HAP-1 (cell line): ENCODE data around the gene NEAT1.

Experiments used
- DNase-seq, 2 experiments: peaks; one replicate each; pipeline ENCODE4 v3.0.0-alpha.2; 2016 to 2020; ENCODE audit warnings: low spot score in 2 of 2
- H3K27me3 ChIP-seq: fragments of 250-450 bp; sonication (Bioruptor Pico); 2 replicates; pipeline ENCODE4 v1.5.1; 2020; ENCODE audit warnings: low read depth, mild to moderate bottlenecking, moderate library complexity
- H3K36me3 ChIP-seq: fragments of 250-450 bp; sonication (Bioruptor Pico); replicated peaks from 2 replicates; pipeline ENCODE4 v1.5.1; 2020; ENCODE audit warnings: mild to moderate bottlenecking
- H3K4me1 ChIP-seq: fragments of 250-450 bp; sonication (Bioruptor Pico); 2 replicates; pipeline ENCODE4 v1.5.1; 2020; ENCODE audit warnings: mild to moderate bottlenecking
- H3K4me3 ChIP-seq: fragments of 250-450 bp; sonication (Bioruptor Pico); 2 replicates; pipeline ENCODE4 v1.5.1; 2020; ENCODE audit warnings: mild to moderate bottlenecking, moderate library complexity
- H3K9me3 ChIP-seq: fragments of 250-450 bp; sonication (Bioruptor Pico); 2 replicates; pipeline ENCODE4 v1.5.1; 2020; ENCODE audit warnings: mild to moderate bottlenecking, moderate library complexity
- in situ Hi-C: fragments of 300-500 bp; cut with MboI; formaldehyde crosslinking; loops from 3 replicates; pipeline ENCODE4 v1.14.3; 2020; ENCODE audit warnings: low sequenced_read_pairs, inconsistent platforms, mixed read lengths

The NEAT1 gene

GRCh38 chr11:65434667-65435410 is 12.2 kb downstream of the NEAT1 start:
- Histone ChIP-seq H3K36me3 (peaks cover 71% of the 10 kb centered on the region), H3K4me3 (no peak overlapping the region), H3K9me3 (no peaks in the 10 kb centered on the region), H3K27me3 (no peaks in the 10 kb centered on the region), H3K4me1 (peaks cover 28% of the 10 kb centered on the region)
- DNase-seq: peak in 1 of 2 experiments; percentile 2
- in situ Hi-C loops: no loop called here

DNA sequence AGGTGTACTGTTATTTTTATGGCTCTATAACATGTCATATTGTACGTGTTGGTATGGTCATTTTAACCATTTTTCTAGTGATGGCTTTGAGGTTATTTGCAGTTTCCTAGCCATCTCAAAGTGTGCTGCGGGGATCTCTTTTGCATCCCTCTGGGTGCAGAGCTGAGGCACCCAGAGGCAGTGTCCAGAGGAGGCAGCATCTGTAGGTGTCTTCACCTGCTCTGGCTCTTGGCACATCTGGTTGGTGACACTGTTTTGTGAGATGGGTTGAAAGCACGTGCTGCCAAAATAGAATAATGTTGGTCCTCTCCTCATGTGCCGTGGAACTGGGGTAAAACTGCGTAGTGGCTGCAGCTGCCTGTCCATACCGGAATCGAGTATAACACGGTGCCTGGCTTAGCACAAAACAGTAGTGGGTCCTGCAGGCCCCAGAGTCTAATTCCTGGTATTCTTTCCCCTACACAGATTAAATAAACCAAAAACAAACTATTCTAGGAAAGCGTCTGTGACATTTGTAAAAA is 12.9 kb downstream of the NEAT1 start:
- DNase-seq: peak in 1 of 2 experiments; percentile 7
- Histone ChIP-seq H3K4me3 (no peak overlapping the region), H3K4me1 (peaks cover 24% of the 10 kb centered on the region), H3K36me3 (peaks cover 67% of the 10 kb centered on the region), H3K27me3 (no peaks in the 10 kb centered on the region), H3K9me3 (no peaks in the 10 kb centered on the region)
- in situ Hi-C loops: no loop called here

GRCh38 chr11:65435981-65436411 is 13.4 kb downstream of the NEAT1 start:
- in situ Hi-C loops: no loop called here
- no peak overlapping the region for H3K4me3 ChIP-seq
- H3K4me1 ChIP-seq: peaks cover 19% of the 10 kb centered on the region
- DNase-seq: peak; percentile 2 to 7
- peaks cover 61% of the 10 kb centered on the region for H3K36me3 ChIP-seq
- H3K27me3 ChIP-seq: no peaks in the 10 kb centered on the region
- no peaks in the 10 kb centered on the region for H3K9me3 ChIP-seq

DNA sequence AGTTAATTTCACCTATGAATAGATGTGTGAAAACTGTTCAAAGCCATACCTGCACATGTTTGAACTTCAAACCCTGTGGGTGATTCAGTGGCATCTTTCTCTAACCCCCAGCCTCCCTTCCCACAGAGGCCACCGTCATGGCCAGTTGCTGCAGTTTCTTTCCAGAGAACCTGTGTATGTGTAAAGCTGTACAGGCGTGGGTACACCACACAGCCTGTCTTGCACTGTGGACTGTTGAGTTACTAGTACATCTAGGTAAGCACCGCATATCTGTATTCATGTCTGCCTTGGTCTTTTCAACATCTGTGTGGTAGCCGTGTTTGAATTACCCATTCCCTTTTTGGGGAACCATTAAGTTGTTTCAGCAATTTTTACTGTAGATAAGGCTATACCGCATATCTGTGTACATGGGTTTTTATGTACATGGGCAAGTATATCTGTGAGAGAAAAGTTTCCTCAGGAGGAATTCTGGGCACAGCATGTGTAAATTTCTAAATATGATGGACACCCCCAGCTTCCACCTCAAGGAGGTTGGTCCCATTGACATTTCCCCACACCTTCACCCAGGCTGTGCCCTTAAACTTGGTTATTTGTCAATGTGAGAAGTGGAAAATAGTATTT is 13.9 kb downstream of the NEAT1 start:
- no peaks in the 10 kb centered on the region for H3K27me3 ChIP-seq
- H3K9me3 ChIP-seq: no peaks in the 10 kb centered on the region
- peaks cover 57% of the 10 kb centered on the region for H3K36me3 ChIP-seq
- H3K4me1 ChIP-seq: peaks cover 14% of the 10 kb centered on the region
- in situ Hi-C loops: no loop called here
- H3K4me3 ChIP-seq: no peak overlapping the region
- DNase-seq: peak; percentile 2 to 11

- Histone ChIP-seq H3K9me3 (no peaks in the 10 kb centered on the region), H3K4me1 (peaks cover 14% of the 10 kb centered on the region), H3K4me3 (no peak overlapping the region), H3K36me3 (peaks cover 57% of the 10 kb centered on the region), H3K27me3 (no peaks in the 10 kb centered on the region)
- DNase-seq: peak; percentile 2 to 10
- in situ Hi-C loops: no loop called here
These were observed 15.0 kb downstream of the NEAT1 start for GRCh38 chr11:65437436-65438227.

DNA sequence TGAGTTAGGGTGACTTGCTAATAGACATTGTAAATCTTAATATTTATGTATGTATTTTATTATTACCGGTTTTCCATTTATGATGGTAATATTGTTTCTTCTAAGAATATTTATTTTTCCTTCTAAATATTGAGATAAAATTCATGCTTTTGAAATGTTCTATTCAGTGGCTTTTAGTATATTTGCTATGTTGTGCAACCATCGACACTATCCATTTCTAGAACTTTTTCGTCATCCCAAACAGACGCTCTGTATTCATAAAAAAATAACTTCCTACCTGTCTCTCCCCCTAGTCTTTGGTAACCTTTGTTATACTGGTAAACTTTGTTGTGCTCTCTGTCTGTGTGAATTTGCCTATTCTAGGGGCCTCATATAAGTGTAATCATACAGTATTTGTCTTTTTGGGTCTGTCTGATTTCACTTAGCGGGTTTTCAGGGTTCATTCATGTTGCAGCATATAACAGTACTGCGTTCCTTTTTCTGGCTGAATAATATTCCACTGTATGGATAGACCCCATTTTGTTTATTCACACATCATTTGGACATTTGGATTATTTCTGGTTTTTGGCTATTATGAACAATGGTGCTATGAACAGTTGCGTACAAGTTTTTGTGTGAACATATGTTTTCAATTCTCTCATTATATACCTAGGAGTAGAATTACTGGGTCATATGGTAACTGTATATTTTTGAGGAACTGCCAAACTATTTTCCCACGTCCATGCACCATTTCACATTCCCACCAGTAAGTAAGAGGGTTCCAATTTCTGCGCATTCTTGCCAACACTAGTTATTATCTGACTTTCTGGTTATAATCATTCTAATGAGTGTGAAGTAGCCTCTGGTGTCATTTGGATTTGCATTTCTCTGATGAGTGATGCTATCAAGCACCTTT is 15.9 kb downstream of the NEAT1 start:
- no peak overlapping the region for H3K4me3 ChIP-seq
- no peaks in the 10 kb centered on the region for H3K27me3 ChIP-seq
- peaks cover 10% of the 10 kb centered on the region for H3K4me1 ChIP-seq
- DNase-seq: peak; percentile 1 to 4
- peaks cover 53% of the 10 kb centered on the region for H3K36me3 ChIP-seq
- in situ Hi-C loops: no loop called here
- no peaks in the 10 kb centered on the region for H3K9me3 ChIP-seq

DNA sequence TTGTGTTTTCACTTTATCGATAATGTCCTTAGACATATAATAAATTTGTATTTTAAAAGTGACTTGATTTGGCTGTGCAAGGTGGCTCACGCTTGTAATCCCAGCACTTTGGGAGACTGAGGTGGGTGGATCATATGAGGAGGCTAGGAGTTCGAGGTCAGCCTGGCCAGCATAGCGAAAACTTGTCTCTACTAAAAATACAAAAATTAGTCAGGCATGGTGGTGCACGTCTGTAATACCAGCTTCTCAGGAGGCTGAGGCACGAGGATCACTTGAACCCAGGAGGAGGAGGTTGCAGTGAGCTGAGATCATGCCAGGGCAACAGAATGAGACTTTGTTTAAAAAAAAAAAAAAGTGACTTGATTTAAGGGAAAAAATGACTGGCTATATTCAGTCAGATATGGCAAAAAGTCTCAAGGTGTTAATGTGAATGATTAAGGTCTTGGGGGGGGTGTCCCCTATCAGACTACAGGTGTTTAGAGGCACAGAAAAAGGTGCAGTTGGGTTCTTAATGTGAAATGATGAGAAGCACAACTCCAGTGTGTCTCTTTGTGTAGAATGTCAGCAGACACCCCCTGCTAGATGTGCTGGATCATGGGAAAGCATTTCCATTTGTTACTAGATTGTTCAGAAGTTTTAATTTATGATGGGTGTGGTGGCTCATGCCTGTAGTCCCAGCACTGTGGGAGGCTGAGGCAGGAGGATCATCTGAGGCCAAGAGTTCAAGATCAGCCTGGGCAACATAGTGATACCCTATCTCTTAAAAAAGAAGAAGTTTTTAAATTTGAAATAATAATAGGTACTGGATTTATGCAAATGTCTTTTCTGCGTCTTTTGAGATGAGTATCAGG is 17.0 kb downstream of the NEAT1 start:
- peak in 1 of 2 experiments; percentile 2 for DNase-seq
- peaks cover 2% of the 10 kb centered on the region for H3K4me1 ChIP-seq
- H3K27me3 ChIP-seq: no peaks in the 10 kb centered on the region
- no peaks in the 10 kb centered on the region for H3K9me3 ChIP-seq
- H3K36me3 ChIP-seq: peaks cover 50% of the 10 kb centered on the region
- no peak overlapping the region for H3K4me3 ChIP-seq
- in situ Hi-C loops: no loop called here

DNA sequence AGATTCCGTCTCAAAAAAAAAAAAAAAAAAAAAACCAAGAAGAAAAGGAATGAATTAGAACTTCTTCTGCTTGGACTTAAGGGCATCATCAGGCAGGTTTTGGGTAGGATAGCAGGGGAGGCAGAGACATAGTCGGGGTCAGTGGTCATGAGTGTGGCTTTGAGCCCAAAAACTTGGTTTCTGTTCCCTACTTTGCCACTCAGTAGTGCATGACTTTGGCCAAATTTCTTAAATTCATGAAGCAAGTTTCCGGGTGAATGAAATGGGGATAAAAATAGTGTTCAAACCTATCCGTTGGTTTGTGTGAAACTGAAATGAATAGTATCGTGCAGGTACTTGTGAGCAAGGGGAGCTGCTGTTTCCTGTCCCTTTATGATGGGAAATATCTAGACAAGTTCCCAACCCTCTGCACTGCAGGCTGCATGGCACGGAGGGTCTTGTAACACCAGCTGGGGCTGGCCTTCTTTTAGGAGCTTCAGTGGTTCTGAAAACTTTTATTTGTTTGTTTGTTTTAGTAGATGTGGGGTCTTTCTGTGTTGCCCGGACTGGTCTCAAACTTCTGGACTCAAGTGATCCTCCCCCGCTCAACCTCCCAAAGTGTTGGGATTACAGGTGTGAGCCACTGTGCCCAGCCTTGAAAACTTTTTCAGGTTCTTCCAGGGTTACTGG is 18.4 kb downstream of the NEAT1 start:
- Histone ChIP-seq H3K9me3 (no peaks in the 10 kb centered on the region), H3K4me1 (no peaks in the 10 kb centered on the region; the same call in 1 of the 2 replicates), H3K27me3 (no peaks in the 10 kb centered on the region), H3K4me3 (no peak overlapping the region), H3K36me3 (peaks cover 36% of the 10 kb centered on the region)
- in situ Hi-C loops: no loop called here
- no peak for DNase-seq

- Histone ChIP-seq H3K36me3 (peaks cover 20% of the 10 kb centered on the region), H3K27me3 (no peaks in the 10 kb centered on the region), H3K9me3 (no peaks in the 10 kb centered on the region), H3K4me3 (no peak overlapping the region), H3K4me1 (no peaks in the 10 kb centered on the region)
- no peak for DNase-seq
- in situ Hi-C loops: no loop called here
These were observed 20.3 kb downstream of the NEAT1 start for GRCh38 chr11:65442842-65443331.

- Histone ChIP-seq H3K27me3 (no peaks in the 10 kb centered on the region), H3K4me1 (no peaks in the 10 kb centered on the region), H3K4me3 (no peak overlapping the region), H3K36me3 (peaks cover 12% of the 10 kb centered on the region), H3K9me3 (no peaks in the 10 kb centered on the region)
- in situ Hi-C loops: no loop called here
- DNase-seq: no peak
These were observed 21.9 kb downstream of the NEAT1 start for GRCh38 chr11:65444314-65445051.

GRCh38 chr11:65445101-65445603 is 22.6 kb downstream of the NEAT1 start:
- H3K4me1 ChIP-seq: no peaks in the 10 kb centered on the region
- no peak for DNase-seq
- H3K36me3 ChIP-seq: peaks cover 12% of the 10 kb centered on the region
- no peak overlapping the region for H3K4me3 ChIP-seq
- no peaks in the 10 kb centered on the region for H3K9me3 ChIP-seq
- H3K27me3 ChIP-seq: no peaks in the 10 kb centered on the region
- in situ Hi-C loops: no loop called here
